ENCODE results near the gene SQSTM1.

DNA sequence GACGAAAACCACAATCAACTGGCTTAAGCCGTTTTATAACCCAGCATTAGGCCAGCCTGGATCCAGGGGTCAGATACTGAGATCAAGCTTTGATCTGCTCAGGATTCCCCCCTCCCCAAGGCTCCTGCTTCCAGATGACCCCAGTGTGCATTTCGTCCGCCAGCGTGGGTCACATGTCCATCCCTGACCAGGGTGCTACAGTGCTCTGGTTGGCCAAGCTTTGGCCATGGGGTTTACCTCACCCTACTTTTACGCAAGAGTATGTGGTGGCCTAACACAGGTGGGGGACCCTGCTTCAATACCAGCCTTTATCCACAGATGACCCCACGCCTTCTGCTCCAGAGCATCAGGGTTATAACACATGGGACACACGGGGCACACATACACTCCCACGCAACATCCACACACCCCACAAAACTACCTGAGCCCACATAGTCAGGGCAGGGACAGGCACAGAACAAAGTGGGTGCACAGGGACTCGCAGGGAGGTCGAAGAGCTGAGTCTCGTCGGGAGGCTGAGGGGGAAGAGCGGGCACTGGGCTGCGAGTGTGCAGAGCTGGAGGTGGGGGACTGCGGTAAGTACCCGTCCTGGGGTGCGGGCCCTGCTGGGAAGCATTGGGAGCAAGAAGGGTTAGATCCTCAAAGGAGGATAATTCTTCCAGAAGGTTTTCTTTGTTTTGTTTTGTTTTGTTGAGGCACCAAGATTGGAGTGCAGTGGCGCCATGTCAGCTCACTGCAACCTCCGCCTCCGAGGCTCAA is 5.0 kb upstream of the SQSTM1 start:
- TF ChIP-seq CTCF (IDR thresholded peaks at IDR 0.05) (no peak), POLR2A (IDR thresholded peaks at IDR 0.05) (no peak)

Data from tibial nerve (tissue), 3 donors.